ENCODE measurements around the gene CEP112.

DNA sequence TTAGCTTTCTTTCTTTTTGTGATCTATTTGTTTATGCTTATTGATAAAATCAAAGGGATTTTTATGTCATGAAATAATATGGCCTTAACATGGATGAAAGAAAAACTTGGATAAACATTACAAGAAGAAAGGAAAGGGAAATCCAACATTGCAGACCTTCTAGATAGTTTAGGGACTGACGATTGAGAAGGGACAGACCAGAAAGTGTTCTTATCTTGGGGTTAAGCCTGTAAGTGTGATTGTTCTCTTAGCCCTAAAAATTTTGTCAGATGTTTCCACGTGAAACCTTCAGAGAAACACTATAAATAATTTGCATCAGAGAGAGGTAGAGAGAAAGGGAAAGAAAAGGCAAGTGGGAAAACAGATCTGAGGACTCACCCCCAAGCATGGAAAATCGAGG is 473.3 kb downstream of the CEP112 start:
- TF ChIP-seq POLR2A (IDR thresholded peaks at IDR 0.05; ENCODE audit: low read depth, low read length) (no peak), POLR2AphosphoS5 (IDR thresholded peaks at IDR 0.05; ENCODE audit: low read depth, low read length) (no peak), SPI1 (IDR thresholded peaks at IDR 0.05; ENCODE audit: low read depth, low read length) (no peak), TAF1 (IDR thresholded peaks at IDR 0.05; ENCODE audit: low read depth, low read length) (no peak)

Measured in GM12891 (cell line).